Natural killer cell (primary cell): ENCODE results near the gene SPSB4. TPM values are rescaled to one million over a fixed set of nuclear protein-coding genes. Genes with fewer than 3 reads are reported as not detected.

Experiments used
- ATAC-seq, 3 donors: fragments of 150-1000 bp in 2 of 3; fragments of 200-7000 bp in 1 of 3; cut with Tn5 transposase; 1 replicate in 1 of 3; 2 replicates in 2 of 3; pipeline ENCODE4 v1.10.0; 2021; ENCODE audit warnings: mild to moderate bottlenecking in 2 of 3, moderate library complexity in 2 of 3
- DNase-seq, 2 donors: peaks; one replicate each; pipeline versions ENCODE4 v3.0.0 to v3.0.0-alpha.2; 2013 to 2021; ENCODE audit warnings: mixed read lengths in 1 of 2
- H3K27ac ChIP-seq: one replicate; pipeline ENCODE4 v1.5.1; 2013; ENCODE audit warnings: mild to moderate bottlenecking, low read length
- H3K27me3 ChIP-seq: one replicate; pipeline ENCODE4 v1.6.1; 2013; ENCODE audit warnings: low read length; ENCODE audit not compliant: control insufficient read depth, insufficient read depth
- H3K36me3 ChIP-seq: one replicate; pipeline ENCODE4 v1.6.1; 2013; ENCODE audit warnings: low read length; ENCODE audit not compliant: control insufficient read depth, insufficient read depth
- H3K4me1 ChIP-seq: one replicate; pipeline ENCODE4 v1.6.1; 2013; ENCODE audit warnings: low read length; ENCODE audit not compliant: control insufficient read depth, insufficient read depth
- H3K4me3 ChIP-seq: one replicate; pipeline ENCODE4 v1.5.1; 2013; ENCODE audit warnings: low read length
- H3K9me3 ChIP-seq: one replicate; pipeline ENCODE4 v1.6.1; 2013; ENCODE audit warnings: low read length; ENCODE audit not compliant: control insufficient read depth, insufficient read depth
- H3K27ac Mint-ChIP-seq, 2 donors: one replicate each; pipeline ENCODE4 v1.8.0; 2022; ENCODE audit warnings: mild to moderate bottlenecking in 2 of 2, mixed read lengths in 2 of 2, moderate library complexity in 1 of 2
- H3K27me3 Mint-ChIP-seq, 2 donors: one replicate each; pipeline ENCODE4 v1.8.0; 2022; ENCODE audit warnings: low read depth in 2 of 2, mixed read lengths in 2 of 2
- H3K36me3 Mint-ChIP-seq: one replicate; pipeline ENCODE4 v1.8.0; 2022; ENCODE audit warnings: mixed read lengths
- H3K4me1 Mint-ChIP-seq, 2 donors: one replicate each; pipeline ENCODE4 v1.8.0; 2022; ENCODE audit warnings: mixed read lengths in 2 of 2
- H3K4me3 Mint-ChIP-seq: one replicate; pipeline ENCODE4 v1.8.0; 2022; ENCODE audit warnings: mild to moderate bottlenecking, moderate library complexity, mixed read lengths
- H3K9me3 Mint-ChIP-seq, 2 donors: one replicate each; pipeline ENCODE4 v1.8.0; 2022; ENCODE audit warnings: mixed read lengths in 2 of 2
- WGBS: methylation state at CpG from one replicate; pipeline ENCODE4 v1.1.7; 2013; ENCODE audit warnings: missing lambda C conversion rate; ENCODE audit not compliant: insufficient coverage; 5-methylcytosine and 5-hydroxymethylcytosine counted together
- intact Hi-C: fragments of 100-400 bp; cut with micrococcal nuclease; formaldehyde crosslinking; loops from one replicate; pipeline ENCODE4 v1.14.2; 2022
- total RNA-seq, 4 donors: library from RNA; stranded (reverse); fragments of 120-200 nt in 1 of 4; gene quantifications; one replicate each; pipeline versions ENCODE4 v1.2.3 to v1.2.4, GENCODE V29; 2013 to 2022
- TF ChIP-seq, protein P1 (sequence below): fragments of 200-600 bp; IDR thresholded peaks from one replicate; pipeline ENCODE4 v1.8.0; 2022; ENCODE audit warnings: antibody characterized with exemption

SPSB4 gene
- total RNA-seq, 3 donors from 2014 or later (not counting 1 experiment from before 2014, with no cell fraction given) = not detected

GRCh38 chr3:141100531-141101320 lies 49.6 kb downstream of the SPSB4 start:
- WGBS = 76% methylated on average over 8 of the region's 8 CpGs
- no peak for ATAC-seq

DNA sequence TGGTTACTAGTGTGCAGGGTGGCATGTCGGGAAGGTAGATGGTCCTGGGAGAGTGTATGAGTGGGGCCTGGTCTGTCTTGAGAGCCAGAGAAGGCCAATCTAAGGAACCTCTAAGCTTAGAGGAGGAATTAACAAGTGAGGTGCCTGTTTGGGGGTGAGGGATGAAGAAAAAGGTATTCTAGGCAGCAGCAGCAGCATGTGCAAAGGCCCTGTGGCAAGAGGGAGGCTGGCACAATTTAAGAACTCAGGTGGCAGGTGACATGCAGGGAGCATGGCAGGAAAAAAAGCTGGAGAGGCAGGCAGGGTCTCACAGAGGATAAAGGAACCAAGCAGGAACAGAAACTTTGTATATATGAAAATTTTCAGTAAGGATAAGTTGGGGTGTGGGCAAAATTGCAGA lies 51.2 kb downstream of the SPSB4 start:
- no peaks in the 10 kb centered on the region for H3K36me3 Mint-ChIP-seq
- 91% methylated on average over 1 of the region's 1 CpG for WGBS
- H3K27me3 Mint-ChIP-seq = peaks cover 0 to 3% of the 10 kb centered on the region in 2 donors
- H3K27me3 ChIP-seq = no peaks in the 10 kb centered on the region
- no peaks in the 10 kb centered on the region for H3K36me3 ChIP-seq
- TF ChIP-seq, protein P1, sequence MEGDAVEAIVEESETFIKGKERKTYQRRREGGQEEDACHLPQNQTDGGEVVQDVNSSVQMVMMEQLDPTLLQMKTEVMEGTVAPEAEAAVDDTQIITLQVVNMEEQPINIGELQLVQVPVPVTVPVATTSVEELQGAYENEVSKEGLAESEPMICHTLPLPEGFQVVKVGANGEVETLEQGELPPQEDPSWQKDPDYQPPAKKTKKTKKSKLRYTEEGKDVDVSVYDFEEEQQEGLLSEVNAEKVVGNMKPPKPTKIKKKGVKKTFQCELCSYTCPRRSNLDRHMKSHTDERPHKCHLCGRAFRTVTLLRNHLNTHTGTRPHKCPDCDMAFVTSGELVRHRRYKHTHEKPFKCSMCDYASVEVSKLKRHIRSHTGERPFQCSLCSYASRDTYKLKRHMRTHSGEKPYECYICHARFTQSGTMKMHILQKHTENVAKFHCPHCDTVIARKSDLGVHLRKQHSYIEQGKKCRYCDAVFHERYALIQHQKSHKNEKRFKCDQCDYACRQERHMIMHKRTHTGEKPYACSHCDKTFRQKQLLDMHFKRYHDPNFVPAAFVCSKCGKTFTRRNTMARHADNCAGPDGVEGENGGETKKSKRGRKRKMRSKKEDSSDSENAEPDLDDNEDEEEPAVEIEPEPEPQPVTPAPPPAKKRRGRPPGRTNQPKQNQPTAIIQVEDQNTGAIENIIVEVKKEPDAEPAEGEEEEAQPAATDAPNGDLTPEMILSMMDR = no peak
- no peak overlapping the region for H3K27ac Mint-ChIP-seq
- ATAC-seq (no peak), DNase-seq (no peak)
- no peaks in the 10 kb centered on the region for H3K9me3 Mint-ChIP-seq
- H3K4me3 Mint-ChIP-seq = no peak overlapping the region
- no peaks in the 10 kb centered on the region for H3K4me1 ChIP-seq
- H3K27ac ChIP-seq = no peak overlapping the region
- no peaks in the 10 kb centered on the region for H3K4me1 Mint-ChIP-seq
- H3K9me3 ChIP-seq = no peaks in the 10 kb centered on the region
- H3K4me3 ChIP-seq = no peak overlapping the region
- intact Hi-C loops = loop anchor here (10.0 kb wide), 1 partner anchor 1678 kb away; no protein-coding TSS in a partner anchor

More at GRCh38 chr3:141100531-141101320, 49.6 kb downstream of the SPSB4 start:
- no peaks in the 10 kb centered on the region for H3K9me3 Mint-ChIP-seq
- TF ChIP-seq, protein P1 = no peak
- intact Hi-C loops = loop anchor here (10.0 kb wide), 1 partner anchor 1676 kb away; no protein-coding TSS in a partner anchor
- H3K4me1 ChIP-seq = no peaks in the 10 kb centered on the region
- no peaks in the 10 kb centered on the region for H3K4me1 Mint-ChIP-seq
- H3K36me3 Mint-ChIP-seq = no peaks in the 10 kb centered on the region
- H3K36me3 ChIP-seq = no peaks in the 10 kb centered on the region
- H3K27ac Mint-ChIP-seq = no peak overlapping the region
- no peak for DNase-seq
- H3K27me3 ChIP-seq = no peaks in the 10 kb centered on the region
- H3K4me3 Mint-ChIP-seq = no peak overlapping the region
- no peaks in the 10 kb centered on the region for H3K9me3 ChIP-seq
- peaks cover 0 to 3% of the 10 kb centered on the region in 2 donors for H3K27me3 Mint-ChIP-seq
- no peak overlapping the region for H3K4me3 ChIP-seq
- H3K27ac ChIP-seq = no peak overlapping the region

DNA sequence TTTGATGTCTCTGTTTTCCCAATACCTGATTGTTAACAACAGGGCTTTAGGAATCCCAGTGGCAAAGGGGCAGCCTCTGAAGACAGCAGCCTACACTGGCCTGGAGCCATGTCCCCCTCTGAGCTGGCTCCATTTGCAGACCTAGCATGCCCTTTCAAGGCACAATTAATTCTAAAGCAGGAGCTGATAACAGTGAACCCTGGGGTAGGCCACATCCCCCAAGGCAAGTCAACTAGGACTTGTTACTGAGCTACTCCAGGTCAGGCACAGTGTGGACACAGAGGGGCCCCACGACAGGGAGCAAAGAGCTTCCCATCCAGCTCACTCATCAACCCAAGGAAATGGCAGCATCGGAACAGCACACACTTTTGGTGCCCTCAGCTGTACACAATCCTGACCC lies 51.9 kb downstream of the SPSB4 start:
- H3K27me3 ChIP-seq = no peaks in the 10 kb centered on the region
- TF ChIP-seq, protein P1 = no peak
- H3K4me1 ChIP-seq = no peaks in the 10 kb centered on the region
- DNase-seq (no peak), ATAC-seq (no peak)
- no peaks in the 10 kb centered on the region for H3K36me3 ChIP-seq
- H3K36me3 Mint-ChIP-seq = no peaks in the 10 kb centered on the region
- H3K4me3 ChIP-seq = no peak overlapping the region
- no peaks in the 10 kb centered on the region for H3K9me3 ChIP-seq
- 76% methylated on average over 2 of the region's 2 CpGs for WGBS
- intact Hi-C loops = loop anchor here (10.0 kb wide), 1 partner anchor 1678 kb away; no protein-coding TSS in a partner anchor
- H3K27me3 Mint-ChIP-seq = peaks cover 0 to 3% of the 10 kb centered on the region in 2 donors
- no peaks in the 10 kb centered on the region for H3K4me1 Mint-ChIP-seq
- H3K27ac ChIP-seq = no peak overlapping the region
- H3K4me3 Mint-ChIP-seq = no peak overlapping the region
- H3K27ac Mint-ChIP-seq = no peak overlapping the region
- no peaks in the 10 kb centered on the region for H3K9me3 Mint-ChIP-seq
